ENCODE results near the gene EDN2. TPM values are rescaled to one million over a fixed set of nuclear protein-coding genes. Genes with fewer than 3 reads are reported as not detected.

The EDN2 gene
- total RNA-seq, 4 donors from 2014 or later = 2.3 to 10.2 (median 8.3) TPM

- H3K9me3 ChIP-seq = no peaks in the 10 kb centered on the region
- H3K4me3 ChIP-seq = no peak overlapping the region
- peaks cover 3% of the 10 kb centered on the region for H3K27me3 ChIP-seq
- no peak for TF ChIP-seq POLR2AphosphoS5 (IDR thresholded peaks at IDR 0.05)
- no peak for TF ChIP-seq EP300 (IDR thresholded peaks at IDR 0.05)
- TF ChIP-seq, protein P1, sequence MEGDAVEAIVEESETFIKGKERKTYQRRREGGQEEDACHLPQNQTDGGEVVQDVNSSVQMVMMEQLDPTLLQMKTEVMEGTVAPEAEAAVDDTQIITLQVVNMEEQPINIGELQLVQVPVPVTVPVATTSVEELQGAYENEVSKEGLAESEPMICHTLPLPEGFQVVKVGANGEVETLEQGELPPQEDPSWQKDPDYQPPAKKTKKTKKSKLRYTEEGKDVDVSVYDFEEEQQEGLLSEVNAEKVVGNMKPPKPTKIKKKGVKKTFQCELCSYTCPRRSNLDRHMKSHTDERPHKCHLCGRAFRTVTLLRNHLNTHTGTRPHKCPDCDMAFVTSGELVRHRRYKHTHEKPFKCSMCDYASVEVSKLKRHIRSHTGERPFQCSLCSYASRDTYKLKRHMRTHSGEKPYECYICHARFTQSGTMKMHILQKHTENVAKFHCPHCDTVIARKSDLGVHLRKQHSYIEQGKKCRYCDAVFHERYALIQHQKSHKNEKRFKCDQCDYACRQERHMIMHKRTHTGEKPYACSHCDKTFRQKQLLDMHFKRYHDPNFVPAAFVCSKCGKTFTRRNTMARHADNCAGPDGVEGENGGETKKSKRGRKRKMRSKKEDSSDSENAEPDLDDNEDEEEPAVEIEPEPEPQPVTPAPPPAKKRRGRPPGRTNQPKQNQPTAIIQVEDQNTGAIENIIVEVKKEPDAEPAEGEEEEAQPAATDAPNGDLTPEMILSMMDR (IDR thresholded peaks at IDR 0.05) = no peak
- TF ChIP-seq POLR2A (IDR thresholded peaks at IDR 0.05) = no peak
- peaks cover 29% of the 10 kb centered on the region for H3K4me1 ChIP-seq
- 88% methylated on average over 15 of the region's 20 CpGs for WGBS
- DNase-seq (ENCODE audit: low spot score in 2 of 2) = no peak
- no peak overlapping the region for H3K27ac ChIP-seq
- no peaks in the 10 kb centered on the region for H3K36me3 ChIP-seq
Observed at GRCh38 chr1:41431490-41432350, 52.8 kb downstream of the EDN2 start.

DNA sequence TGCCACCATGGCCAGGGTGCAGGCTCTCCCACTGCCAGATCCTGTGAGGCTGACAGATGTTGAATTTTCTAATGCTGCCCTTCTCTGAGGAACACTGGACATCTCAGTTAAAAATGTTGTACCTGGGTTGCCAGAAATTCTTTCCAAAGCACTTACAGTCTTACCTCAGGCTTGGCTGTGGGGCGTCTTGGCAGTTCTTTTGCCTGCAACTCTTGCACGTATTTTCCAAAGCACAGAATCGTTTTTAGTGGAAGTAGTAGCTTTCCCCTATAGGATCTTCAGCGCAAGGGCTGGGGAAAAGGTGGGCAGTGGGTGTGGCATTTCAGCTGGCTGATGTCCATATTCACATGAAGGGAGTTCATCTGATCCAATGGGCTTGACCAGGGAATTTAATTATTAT lies 53.9 kb downstream of the EDN2 start:
- WGBS = 72% methylated on average over 4 of the region's 4 CpGs
- Histone ChIP-seq H3K36me3 (no peaks in the 10 kb centered on the region), H3K4me3 (no peak overlapping the region), H3K27ac (no peak overlapping the region), H3K9me3 (no peaks in the 10 kb centered on the region), H3K4me1 (peaks cover 23% of the 10 kb centered on the region), H3K27me3 (peaks cover 3% of the 10 kb centered on the region)
- no peak for DNase-seq (ENCODE audit: low spot score in 2 of 2)
- no peak for TF ChIP-seq POLR2A (IDR thresholded peaks at IDR 0.05)
- TF ChIP-seq, protein P1 (IDR thresholded peaks at IDR 0.05) = no peak
- TF ChIP-seq EP300 (IDR thresholded peaks at IDR 0.05) = no peak
- no peak for TF ChIP-seq POLR2AphosphoS5 (IDR thresholded peaks at IDR 0.05)

DNA sequence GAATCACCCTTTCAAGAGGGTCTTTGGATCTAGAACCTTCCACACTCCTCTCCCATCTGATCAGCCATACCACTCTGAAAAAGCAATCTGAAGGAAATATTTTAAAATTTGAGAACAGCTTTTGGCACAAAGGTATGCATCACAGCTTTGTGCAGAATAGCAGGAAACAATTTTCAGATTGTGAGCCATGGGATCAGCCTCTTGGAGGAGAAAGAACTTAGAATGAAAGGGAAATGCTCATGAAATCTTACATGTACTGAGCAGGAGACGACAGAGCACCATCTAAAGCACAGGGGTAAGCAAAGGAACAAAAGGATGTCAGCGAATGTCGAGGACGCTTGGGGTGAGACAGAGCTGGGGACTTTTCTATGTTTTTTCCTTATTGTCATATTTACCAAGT lies 54.4 kb downstream of the EDN2 start:
- H3K27me3 ChIP-seq = no peaks in the 10 kb centered on the region
- no peak overlapping the region for H3K4me3 ChIP-seq
- peaks cover 22% of the 10 kb centered on the region for H3K4me1 ChIP-seq
- H3K9me3 ChIP-seq = no peaks in the 10 kb centered on the region
- H3K27ac ChIP-seq = no peak overlapping the region
- no peak for DNase-seq (ENCODE audit: low spot score in 2 of 2)
- WGBS = 80% methylated on average over 4 of the region's 4 CpGs
- TF ChIP-seq POLR2AphosphoS5 (IDR thresholded peaks at IDR 0.05) = no peak
- TF ChIP-seq POLR2A (IDR thresholded peaks at IDR 0.05) = no peak
- no peak for TF ChIP-seq EP300 (IDR thresholded peaks at IDR 0.05)
- TF ChIP-seq, protein P1 (IDR thresholded peaks at IDR 0.05) = no peak
- H3K36me3 ChIP-seq = no peaks in the 10 kb centered on the region

GRCh38 chr1:41429641-41430035 lies 54.8 kb downstream of the EDN2 start:
- H3K9me3 ChIP-seq = no peaks in the 10 kb centered on the region
- no peak overlapping the region for H3K4me3 ChIP-seq
- no peak for DNase-seq (ENCODE audit: low spot score in 2 of 2)
- WGBS = 68% methylated on average over 5 of the region's 5 CpGs
- H3K27ac ChIP-seq = no peak overlapping the region
- H3K4me1 ChIP-seq = peaks cover 22% of the 10 kb centered on the region
- H3K27me3 ChIP-seq = no peaks in the 10 kb centered on the region
- TF ChIP-seq EP300 (IDR thresholded peaks at IDR 0.05) (no peak), POLR2AphosphoS5 (IDR thresholded peaks at IDR 0.05) (no peak), POLR2A (IDR thresholded peaks at IDR 0.05) (no peak)
- TF ChIP-seq, protein P1 (IDR thresholded peaks at IDR 0.05) = no peak
- H3K36me3 ChIP-seq = no peaks in the 10 kb centered on the region

Other genes with a start within 250 kb of the EDN2 start
- 10 to 100 TPM; 17.6 to 48.2 (median 21.8) TPM for gene SCMH1, start 242.4 kb downstream of the EDN2 start, total RNA-seq
- gene FOXO6, start 123.2 kb downstream of the EDN2 start, total RNA-seq = 1 to 10 TPM; 1.4 to 2.8 (median 1.6) TPM

Measured in suprapubic skin (tissue), 4 donors.